Epithelial cell of proximal tubule (primary cell): Measurements from ENCODE around the gene PNMA5. TPM values are rescaled to one million over a fixed set of nuclear protein-coding genes. Genes with fewer than 3 reads are reported as not detected.

Experiments
- DNase-seq: peaks from one replicate; pipeline ENCODE4 v3.0.0-alpha.2; 2011; ENCODE audit warnings: low read depth
- H3K4me3 ChIP-seq: 2 replicates; pipeline ENCODE4 v1.5.1; 2011; ENCODE audit warnings: low read depth, mild to moderate bottlenecking, low read length
- total RNA-seq: library from RNA; depleted of rRNA; stranded (reverse); fragments of >200 nt; gene quantifications from 2 replicates; pipeline ENCODE4 v1.2.3, GENCODE V29; 2015
- TF ChIP-seq, protein P1 (sequence below): conservative IDR thresholded peaks from 2 replicates; pipeline ENCODE4 v1.5.1; 2012; ENCODE audit warnings: low read depth, mild to moderate bottlenecking, low read length

PNMA5 gene
- total RNA-seq, 1 donor from 2014 or later, result not detected

- TF ChIP-seq, protein P1, sequence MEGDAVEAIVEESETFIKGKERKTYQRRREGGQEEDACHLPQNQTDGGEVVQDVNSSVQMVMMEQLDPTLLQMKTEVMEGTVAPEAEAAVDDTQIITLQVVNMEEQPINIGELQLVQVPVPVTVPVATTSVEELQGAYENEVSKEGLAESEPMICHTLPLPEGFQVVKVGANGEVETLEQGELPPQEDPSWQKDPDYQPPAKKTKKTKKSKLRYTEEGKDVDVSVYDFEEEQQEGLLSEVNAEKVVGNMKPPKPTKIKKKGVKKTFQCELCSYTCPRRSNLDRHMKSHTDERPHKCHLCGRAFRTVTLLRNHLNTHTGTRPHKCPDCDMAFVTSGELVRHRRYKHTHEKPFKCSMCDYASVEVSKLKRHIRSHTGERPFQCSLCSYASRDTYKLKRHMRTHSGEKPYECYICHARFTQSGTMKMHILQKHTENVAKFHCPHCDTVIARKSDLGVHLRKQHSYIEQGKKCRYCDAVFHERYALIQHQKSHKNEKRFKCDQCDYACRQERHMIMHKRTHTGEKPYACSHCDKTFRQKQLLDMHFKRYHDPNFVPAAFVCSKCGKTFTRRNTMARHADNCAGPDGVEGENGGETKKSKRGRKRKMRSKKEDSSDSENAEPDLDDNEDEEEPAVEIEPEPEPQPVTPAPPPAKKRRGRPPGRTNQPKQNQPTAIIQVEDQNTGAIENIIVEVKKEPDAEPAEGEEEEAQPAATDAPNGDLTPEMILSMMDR, result no peak
- no peak overlapping the region for H3K4me3 ChIP-seq
- DNase-seq, result no peak
Observed at GRCh38 chrX:152943826-152944225, 50.1 kb downstream of the PNMA5 start.

- H3K4me3 ChIP-seq, result peak overlapping the region; percentile 73
- TF ChIP-seq, protein P1, result no peak
- no peak for DNase-seq
Observed at GRCh38 chrX:152942077-152942442, 51.9 kb downstream of the PNMA5 start.

DNA sequence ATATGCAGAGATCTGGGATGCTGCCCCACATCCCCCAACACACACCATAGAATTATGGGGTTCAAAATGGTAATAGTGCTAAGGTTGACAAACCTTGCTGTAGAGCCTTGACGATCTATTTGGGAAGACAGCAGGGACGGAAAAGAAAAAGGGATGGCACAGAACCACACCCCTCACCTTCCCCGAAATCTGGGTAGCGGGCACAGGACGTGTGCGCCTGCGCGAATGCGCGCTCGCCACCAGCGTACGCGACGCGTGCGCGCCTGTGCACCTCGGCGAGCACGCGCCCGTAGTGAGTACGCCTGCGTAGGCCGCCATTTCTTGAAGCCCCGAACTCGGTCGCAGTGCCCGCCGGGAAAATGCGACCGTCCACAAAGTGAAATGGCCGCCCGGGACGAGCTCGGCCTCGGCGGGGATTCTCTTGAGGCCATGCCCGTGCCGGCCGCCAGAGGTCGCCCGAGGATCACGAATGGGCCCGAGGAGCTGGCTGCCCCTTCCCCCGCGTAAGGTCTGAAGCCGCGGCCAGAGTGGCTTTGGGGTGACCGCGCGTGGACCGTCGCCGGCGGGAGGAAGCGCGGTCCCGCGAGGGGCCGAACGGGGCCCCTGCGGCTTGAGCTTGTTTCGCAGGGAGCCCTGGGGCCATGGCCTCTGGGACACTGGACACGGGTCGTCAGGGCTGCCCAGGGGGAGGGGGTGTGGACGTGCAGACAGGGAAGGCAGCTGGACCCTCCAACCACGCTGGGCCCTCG is 52.4 kb downstream of the PNMA5 start:
- DNase-seq, result no peak
- TF ChIP-seq, protein P1, result peak; percentile 36
- H3K4me3 ChIP-seq, result peak overlapping the region; percentile 73

Other genes with a start within 250 kb of the PNMA5 start
- not detected in 2 replicates for gene MAGEA2, start 240.3 kb downstream of the PNMA5 start, total RNA-seq
- not detected in 2 replicates for gene CSAG3, start 234.9 kb downstream of the PNMA5 start, total RNA-seq
- not detected in 2 replicates for gene MAGEA6, start 224.4 kb downstream of the PNMA5 start, total RNA-seq
- gene CETN2, start 163.4 kb downstream of the PNMA5 start, total RNA-seq, result 34.4 and 53.7 TPM in 2 replicates
- gene NSDHL, start 163.1 kb downstream of the PNMA5 start, total RNA-seq, result 19.3 and 47.4 TPM in 2 replicates
- gene ZNF185, start 96.0 kb downstream of the PNMA5 start, total RNA-seq, result 14.4 and 41.6 TPM in 2 replicates
- gene PNMA3, start 62.4 kb upstream of the PNMA5 start, total RNA-seq, result 0.22 and 0.69 TPM in 2 replicates
- gene PNMA6A, start 78.3 kb upstream of the PNMA5 start, total RNA-seq, result 2.5 and 3.3 TPM in 2 replicates
- gene MAGEA1, start 185.2 kb upstream of the PNMA5 start, total RNA-seq, result not detected in 2 replicates